Measurements from ENCODE around the gene TADA3. TPM values are rescaled to one million over a fixed set of nuclear protein-coding genes. Genes with fewer than 3 reads are reported as not detected.
"Not testable (repeated sequence)": the region's sequence is repeated elsewhere in the genome, so short reads cannot be mapped to it uniquely, and the experiment has no call there.

Gene TADA3
- polyA plus RNA-seq, 4 donors = 41.1 to 59.0 (median 44.6) TPM

- DNase-seq (peak; percentile 71 to 72), FAIRE-seq (no peak)
- Histone ChIP-seq H3K27me3 (ENCODE audit: control insufficient read depth in 3 of 3, insufficient read depth in 3 of 3, low read length in 3 of 3) (no peaks in the 10 kb centered on the region), H3K27ac (ENCODE audit: low read depth in 1 of 3, low read length in 2 of 3) (peak overlapping the region in 2 of 3 donors; percentile 47 to 86), H3K4me3 (ENCODE audit: low read depth in 1 of 3, low read length in 3 of 3) (no peak overlapping the region), H3K9me3 (ENCODE audit: control insufficient read depth in 2 of 2, insufficient read depth in 1 of 2, low read depth in 1 of 2, low read length in 1 of 2) (no peaks in the 10 kb centered on the region), H3K4me1 (ENCODE audit: control insufficient read depth in 3 of 3, insufficient read depth in 2 of 3, low read depth in 1 of 3, low read length in 2 of 3) (peaks cover 6 to 56% (median 13%) of the 10 kb centered on the region in 3 donors), H3K36me3 (ENCODE audit: control insufficient read depth in 3 of 3, insufficient read depth in 2 of 3, low read depth in 1 of 3, low read length in 3 of 3) (peaks cover 0 to 27% (median 4%) of the 10 kb centered on the region in 3 donors)
- WGBS, 3 donors = 34 to 65% (median 58%) methylated on average over 5 of the region's 5 CpGs
Observed at GRCh38 chr3:9778143-9779074, 13.9 kb downstream of the TADA3 start.

- no peak for FAIRE-seq
- Histone ChIP-seq H3K27me3 (ENCODE audit: control insufficient read depth in 3 of 3, insufficient read depth in 3 of 3, low read length in 3 of 3) (no peaks in the 10 kb centered on the region), H3K9me3 (ENCODE audit: control insufficient read depth in 2 of 2, insufficient read depth in 1 of 2, low read depth in 1 of 2, low read length in 1 of 2) (no peaks in the 10 kb centered on the region), H3K36me3 (ENCODE audit: control insufficient read depth in 3 of 3, insufficient read depth in 2 of 3, low read depth in 1 of 3, low read length in 3 of 3) (peaks cover 0 to 24% (median 4%) of the 10 kb centered on the region in 3 donors), H3K4me3 (ENCODE audit: low read depth in 1 of 3, low read length in 3 of 3) (no peak overlapping the region), H3K4me1 (ENCODE audit: control insufficient read depth in 3 of 3, insufficient read depth in 2 of 3, low read depth in 1 of 3, low read length in 2 of 3) (peaks cover 6 to 56% (median 13%) of the 10 kb centered on the region in 3 donors), H3K27ac (ENCODE audit: low read depth in 1 of 3, low read length in 2 of 3) (peak overlapping the region in 1 of 3 donors; percentile 13)
- no peak for DNase-seq
- 91 to 100% (median 100%) methylated on average over 1 of the region's 1 CpG for WGBS, 3 donors
Observed at GRCh38 chr3:9777694-9778021, 14.6 kb downstream of the TADA3 start.

GRCh38 chr3:9776896-9777693 is 15.2 kb downstream of the TADA3 start:
- Histone ChIP-seq H3K36me3 (ENCODE audit: control insufficient read depth in 3 of 3, insufficient read depth in 2 of 3, low read depth in 1 of 3, low read length in 3 of 3) (peaks cover 0 to 24% (median 4%) of the 10 kb centered on the region in 3 donors), H3K9me3 (ENCODE audit: control insufficient read depth in 2 of 2, insufficient read depth in 1 of 2, low read depth in 1 of 2, low read length in 1 of 2) (no peaks in the 10 kb centered on the region), H3K4me1 (ENCODE audit: control insufficient read depth in 3 of 3, insufficient read depth in 2 of 3, low read depth in 1 of 3, low read length in 2 of 3) (peaks cover 6 to 55% (median 13%) of the 10 kb centered on the region in 3 donors), H3K4me3 (ENCODE audit: low read depth in 1 of 3, low read length in 3 of 3) (no peak overlapping the region), H3K27me3 (ENCODE audit: control insufficient read depth in 3 of 3, insufficient read depth in 3 of 3, low read length in 3 of 3) (no peaks in the 10 kb centered on the region), H3K27ac (ENCODE audit: low read depth in 1 of 3, low read length in 2 of 3) (no peak overlapping the region)
- DNase-seq (no peak), FAIRE-seq (no peak)
- WGBS, 3 donors = 67 to 96% (median 90%) methylated on average over 5 of the region's 5 CpGs

- FAIRE-seq; H3K9me3 ChIP-seq (ENCODE audit: control insufficient read depth in 2 of 2, insufficient read depth in 1 of 2, low read depth in 1 of 2, low read length in 1 of 2); H3K4me3 ChIP-seq (ENCODE audit: low read depth in 1 of 3, low read length in 3 of 3); H3K27me3 ChIP-seq (ENCODE audit: control insufficient read depth in 3 of 3, insufficient read depth in 3 of 3, low read length in 3 of 3); H3K27ac ChIP-seq (ENCODE audit: low read depth in 1 of 3, low read length in 2 of 3); DNase-seq: not testable (repeated sequence)
- WGBS, 3 donors = 72 to 88% (median 78%) methylated on average over 2 of the region's 2 CpGs
- Histone ChIP-seq H3K36me3 (ENCODE audit: control insufficient read depth in 3 of 3, insufficient read depth in 2 of 3, low read depth in 1 of 3, low read length in 3 of 3) (peaks cover 0 to 14% (median 0%) of the 10 kb centered on the region in 3 donors), H3K4me1 (ENCODE audit: control insufficient read depth in 3 of 3, insufficient read depth in 2 of 3, low read depth in 1 of 3, low read length in 2 of 3) (peaks cover 8 to 28% (median 15%) of the 10 kb centered on the region in 3 donors)
Observed at GRCh38 chr3:9771007-9771406, 21.3 kb downstream of the TADA3 start.

DNA sequence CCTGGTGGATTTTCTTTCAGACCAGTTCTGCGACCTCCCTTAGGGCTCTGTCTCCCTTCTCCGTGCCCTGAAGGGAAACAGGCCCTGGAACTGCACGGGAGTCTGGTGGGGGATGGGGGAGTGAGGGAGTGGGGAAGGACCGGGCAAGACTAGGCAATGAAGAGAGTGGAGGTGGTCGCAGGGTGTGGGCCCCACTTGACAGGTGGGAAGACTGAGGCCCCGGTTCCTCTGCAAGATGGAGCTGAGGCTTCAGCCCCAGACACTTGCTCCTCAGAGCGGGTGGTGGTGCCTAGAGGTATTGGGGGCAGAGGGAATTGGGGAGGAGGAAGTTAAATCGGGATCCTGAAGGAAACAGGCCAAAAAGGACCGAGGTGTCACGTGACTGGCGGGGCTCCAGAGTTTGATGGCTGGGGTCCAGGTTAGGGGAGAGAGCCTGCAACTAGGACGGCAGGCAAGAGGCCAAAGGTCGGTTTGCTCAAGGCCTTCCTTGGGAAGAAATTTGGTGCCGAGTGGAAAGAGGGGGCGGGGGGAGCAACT is 21.9 kb downstream of the TADA3 start:
- Histone ChIP-seq H3K36me3 (ENCODE audit: control insufficient read depth in 3 of 3, insufficient read depth in 2 of 3, low read depth in 1 of 3, low read length in 3 of 3) (peaks cover 0 to 21% (median 0%) of the 10 kb centered on the region in 3 donors), H3K27me3 (ENCODE audit: control insufficient read depth in 3 of 3, insufficient read depth in 3 of 3, low read length in 3 of 3) (no peaks in the 10 kb centered on the region), H3K4me1 (ENCODE audit: control insufficient read depth in 3 of 3, insufficient read depth in 2 of 3, low read depth in 1 of 3, low read length in 2 of 3) (peaks cover 8 to 28% (median 15%) of the 10 kb centered on the region in 3 donors), H3K4me3 (ENCODE audit: low read depth in 1 of 3, low read length in 3 of 3) (peak overlapping the region; percentile 14 to 74 (median 57)), H3K27ac (ENCODE audit: low read depth in 1 of 3, low read length in 2 of 3) (peak overlapping the region; percentile 52 to 71 (median 56)), H3K9me3 (ENCODE audit: control insufficient read depth in 2 of 2, insufficient read depth in 1 of 2, low read depth in 1 of 2, low read length in 1 of 2) (no peaks in the 10 kb centered on the region)
- 10 to 19% (median 15%) methylated on average over 15 of the region's 15 CpGs for WGBS, 3 donors
- no peak for FAIRE-seq
- DNase-seq = peak; percentile 71 to 77

GRCh38 chr3:9769426-9770275 is 22.6 kb downstream of the TADA3 start, which contains the start of gene CAMK1:
Gene CAMK1, minus strand, starts transcription at chr3:9769947. Its CDS starts 2,198 bp downstream, at chr3:9767749.
- Histone ChIP-seq H3K4me1 (ENCODE audit: control insufficient read depth in 3 of 3, insufficient read depth in 2 of 3, low read depth in 1 of 3, low read length in 2 of 3) (peaks cover 8 to 28% (median 15%) of the 10 kb centered on the region in 3 donors), H3K27ac (ENCODE audit: low read depth in 1 of 3, low read length in 2 of 3) (peak within 1 kb of the TSS; percentile 52 to 73 (median 56)), H3K4me3 (ENCODE audit: low read depth in 1 of 3, low read length in 3 of 3) (peak within 1 kb of the TSS; percentile 45 to 74 (median 57)), H3K27me3 (ENCODE audit: control insufficient read depth in 3 of 3, insufficient read depth in 3 of 3, low read length in 3 of 3) (no peaks in the 10 kb centered on the region), H3K36me3 (ENCODE audit: control insufficient read depth in 3 of 3, insufficient read depth in 2 of 3, low read depth in 1 of 3, low read length in 3 of 3) (peaks cover 0 to 23% (median 0%) of the 10 kb centered on the region in 3 donors), H3K9me3 (ENCODE audit: control insufficient read depth in 2 of 2, insufficient read depth in 1 of 2, low read depth in 1 of 2, low read length in 1 of 2) (no peaks in the 10 kb centered on the region)
- DNase-seq (peak; percentile 69 to 84), FAIRE-seq (no peak)
- WGBS, 3 donors = 4 to 8% (median 4%) methylated on average over 32 to 49 of the region's 49 CpGs

GRCh38 chr3:9769012-9769411 is 23.3 kb downstream of the TADA3 start:
- no peak for FAIRE-seq
- peaks cover 0 to 29% (median 0%) of the 10 kb centered on the region in 3 donors for H3K36me3 ChIP-seq (ENCODE audit: control insufficient read depth in 3 of 3, insufficient read depth in 2 of 3, low read depth in 1 of 3, low read length in 3 of 3)
- peak overlapping the region; percentile 45 to 74 (median 57) for H3K4me3 ChIP-seq (ENCODE audit: low read depth in 1 of 3, low read length in 3 of 3)
- no peak for DNase-seq
- no peaks in the 10 kb centered on the region for H3K27me3 ChIP-seq (ENCODE audit: control insufficient read depth in 3 of 3, insufficient read depth in 3 of 3, low read length in 3 of 3)
- H3K4me1 ChIP-seq (ENCODE audit: control insufficient read depth in 3 of 3, insufficient read depth in 2 of 3, low read depth in 1 of 3, low read length in 2 of 3) = peaks cover 8 to 28% (median 15%) of the 10 kb centered on the region in 3 donors
- 43 to 62% (median 51%) methylated on average over 5 of the region's 5 CpGs for WGBS, 3 donors
- no peaks in the 10 kb centered on the region for H3K9me3 ChIP-seq (ENCODE audit: control insufficient read depth in 2 of 2, insufficient read depth in 1 of 2, low read depth in 1 of 2, low read length in 1 of 2)
- peak overlapping the region in 2 of 3 donors; percentile 56 to 73 for H3K27ac ChIP-seq (ENCODE audit: low read depth in 1 of 3, low read length in 2 of 3)
